ENCODE measurements around the gene KRT6A.
A peak's percentile ranks its signal among the peaks of the same experiment; 100 is the strongest.
"Not testable (repeated sequence)": the region's sequence is repeated elsewhere in the genome, so short reads cannot be mapped to it uniquely, and the experiment has no call there.

The KRT6A gene

DNA sequence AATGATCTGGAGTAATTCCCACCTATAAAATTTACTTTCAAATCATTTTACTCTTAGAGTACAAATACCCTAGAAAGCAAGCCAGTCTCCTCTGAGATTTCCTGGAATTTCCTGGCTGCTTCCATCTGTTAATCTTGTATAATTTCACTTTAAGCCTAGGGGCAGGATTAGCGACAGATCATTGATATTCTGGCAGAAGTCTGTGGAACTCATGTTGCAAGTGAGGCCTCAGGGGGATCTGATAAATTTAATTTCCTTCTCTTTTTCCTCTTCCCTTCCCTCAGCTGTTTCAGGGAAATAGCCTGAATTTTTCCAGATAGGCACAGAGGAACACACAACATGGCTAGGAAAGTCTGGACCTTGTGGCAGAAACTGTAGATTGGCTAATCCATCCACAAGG, 5.9 kb upstream of the KRT6A start:
- H3K4me1 ChIP-seq (ENCODE audit: control insufficient read depth, insufficient read depth, low read length) = peaks cover 19% of the 10 kb centered on the region
- no peak overlapping the region for H3K4me3 ChIP-seq (ENCODE audit: low read depth, low read length)
- H3K36me3 ChIP-seq (ENCODE audit: control insufficient read depth, insufficient read depth, low read length) = no peaks in the 10 kb centered on the region
- H3K27me3 ChIP-seq (ENCODE audit: control insufficient read depth, insufficient read depth, low read length) = no peaks in the 10 kb centered on the region
- H3K9me3 ChIP-seq (ENCODE audit: control insufficient read depth, insufficient read depth, low read length) = no peaks in the 10 kb centered on the region
- no peak overlapping the region for H3K27ac ChIP-seq (ENCODE audit: low read depth, low read length)
- H3K9ac ChIP-seq (ENCODE audit: low read depth, low read length) = no peak overlapping the region

DNA sequence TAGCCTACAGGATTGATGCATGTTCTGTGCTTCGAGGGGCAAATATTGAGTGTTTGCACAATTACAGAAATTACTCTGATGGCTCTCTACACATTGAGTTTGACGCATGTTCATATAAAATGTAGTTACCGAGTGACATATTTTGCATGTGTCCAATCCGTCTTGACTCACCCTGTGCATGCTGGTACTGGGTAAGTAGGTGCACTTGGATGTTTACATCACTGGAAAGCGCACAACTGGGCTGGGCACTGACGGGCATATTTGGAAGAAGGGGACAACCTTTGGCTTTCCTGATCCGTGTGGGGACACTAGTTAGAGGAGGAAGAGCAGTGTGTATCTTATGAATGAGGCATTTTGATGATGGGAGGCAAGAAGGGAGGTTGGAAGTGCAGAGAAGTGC, 4.9 kb upstream of the KRT6A start:
- Histone ChIP-seq H3K27ac (ENCODE audit: low read depth, low read length) (no peak overlapping the region), H3K9me3 (ENCODE audit: control insufficient read depth, insufficient read depth, low read length) (no peaks in the 10 kb centered on the region), H3K4me3 (ENCODE audit: low read depth, low read length) (no peak overlapping the region), H3K27me3 (ENCODE audit: control insufficient read depth, insufficient read depth, low read length) (no peaks in the 10 kb centered on the region), H3K4me1 (ENCODE audit: control insufficient read depth, insufficient read depth, low read length) (peaks cover 19% of the 10 kb centered on the region), H3K9ac (ENCODE audit: low read depth, low read length) (no peak overlapping the region), H3K36me3 (ENCODE audit: control insufficient read depth, insufficient read depth, low read length) (no peaks in the 10 kb centered on the region)

DNA sequence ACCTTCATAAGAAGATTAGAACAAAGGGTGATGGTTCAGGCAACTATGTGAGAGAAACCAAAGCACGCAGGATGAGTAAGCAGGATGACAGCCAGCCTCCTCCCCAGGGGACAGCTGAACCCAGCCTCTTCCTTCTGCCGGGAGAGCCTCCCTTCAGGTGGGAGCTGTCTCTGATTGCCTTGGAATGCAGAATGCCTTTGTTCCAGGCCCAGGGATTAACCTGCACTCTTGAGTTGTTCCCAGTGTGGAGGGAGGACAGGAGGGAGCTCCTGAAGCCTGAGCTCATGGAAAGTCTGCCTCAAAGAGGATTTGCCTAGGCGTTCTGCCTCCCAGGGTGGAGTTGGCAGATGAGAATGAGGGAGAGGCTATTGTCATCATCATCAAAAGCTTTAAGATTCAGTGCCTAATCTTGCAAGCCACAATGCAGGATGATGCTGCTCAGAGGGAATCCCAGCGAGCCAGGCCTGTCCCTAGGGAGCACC, 3.6 kb upstream of the KRT6A start:
- peak overlapping the region; percentile 89 for H3K27ac ChIP-seq (ENCODE audit: low read depth, low read length)
- H3K4me1 ChIP-seq (ENCODE audit: control insufficient read depth, insufficient read depth, low read length) = peaks cover 19% of the 10 kb centered on the region
- no peaks in the 10 kb centered on the region for H3K27me3 ChIP-seq (ENCODE audit: control insufficient read depth, insufficient read depth, low read length)
- H3K9me3 ChIP-seq (ENCODE audit: control insufficient read depth, insufficient read depth, low read length) = no peaks in the 10 kb centered on the region
- no peak overlapping the region for H3K4me3 ChIP-seq (ENCODE audit: low read depth, low read length)
- no peaks in the 10 kb centered on the region for H3K36me3 ChIP-seq (ENCODE audit: control insufficient read depth, insufficient read depth, low read length)
- no peak overlapping the region for H3K9ac ChIP-seq (ENCODE audit: low read depth, low read length)

DNA sequence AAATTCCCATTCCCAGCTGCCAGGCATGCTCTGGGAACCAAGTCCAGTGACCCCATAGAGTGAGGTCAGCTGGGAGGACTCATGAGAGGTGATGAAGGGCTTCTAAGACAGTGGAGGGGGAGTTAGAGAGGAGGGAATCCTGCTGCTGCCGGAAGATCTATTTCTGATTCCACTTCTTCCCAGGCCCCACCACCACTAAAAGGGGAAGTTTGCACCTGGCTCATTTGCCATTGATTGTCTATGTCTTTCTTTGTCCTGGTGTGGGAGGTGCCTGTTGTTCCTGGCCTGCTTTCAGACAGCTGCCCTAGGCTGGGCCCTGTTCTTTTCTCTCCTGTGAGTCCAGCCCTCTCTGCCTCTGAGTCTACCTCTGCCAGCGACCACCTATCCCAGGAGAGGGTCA, 3.0 kb upstream of the KRT6A start:
- no peak overlapping the region for H3K9ac ChIP-seq (ENCODE audit: low read depth, low read length)
- H3K9me3 ChIP-seq (ENCODE audit: control insufficient read depth, insufficient read depth, low read length) = no peaks in the 10 kb centered on the region
- H3K36me3 ChIP-seq (ENCODE audit: control insufficient read depth, insufficient read depth, low read length) = no peaks in the 10 kb centered on the region
- no peaks in the 10 kb centered on the region for H3K27me3 ChIP-seq (ENCODE audit: control insufficient read depth, insufficient read depth, low read length)
- peaks cover 19% of the 10 kb centered on the region for H3K4me1 ChIP-seq (ENCODE audit: control insufficient read depth, insufficient read depth, low read length)
- no peak overlapping the region for H3K4me3 ChIP-seq (ENCODE audit: low read depth, low read length)
- H3K27ac ChIP-seq (ENCODE audit: low read depth, low read length) = peak overlapping the region; percentile 89

DNA sequence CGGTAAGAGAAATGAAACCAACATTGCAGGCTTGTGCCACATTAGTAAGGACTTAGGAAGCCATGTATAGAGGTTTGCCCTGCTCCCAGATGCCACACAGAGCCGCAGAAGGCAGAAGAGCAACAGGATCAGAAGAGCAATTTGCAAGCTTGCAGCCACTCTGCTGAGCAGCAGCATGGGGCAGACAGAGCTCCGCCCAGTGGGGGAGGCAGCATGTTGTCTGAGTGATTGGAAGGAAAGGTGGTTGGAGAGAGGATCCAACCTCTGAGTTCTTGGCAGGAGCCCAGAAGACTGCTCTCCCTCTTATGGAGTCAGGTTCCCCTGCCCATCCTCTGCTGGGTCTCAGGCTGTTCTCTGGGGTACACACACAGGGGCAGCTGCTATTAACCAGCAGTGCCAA, 2.3 kb upstream of the KRT6A start:
- no peak overlapping the region for H3K4me3 ChIP-seq (ENCODE audit: low read depth, low read length)

DNA sequence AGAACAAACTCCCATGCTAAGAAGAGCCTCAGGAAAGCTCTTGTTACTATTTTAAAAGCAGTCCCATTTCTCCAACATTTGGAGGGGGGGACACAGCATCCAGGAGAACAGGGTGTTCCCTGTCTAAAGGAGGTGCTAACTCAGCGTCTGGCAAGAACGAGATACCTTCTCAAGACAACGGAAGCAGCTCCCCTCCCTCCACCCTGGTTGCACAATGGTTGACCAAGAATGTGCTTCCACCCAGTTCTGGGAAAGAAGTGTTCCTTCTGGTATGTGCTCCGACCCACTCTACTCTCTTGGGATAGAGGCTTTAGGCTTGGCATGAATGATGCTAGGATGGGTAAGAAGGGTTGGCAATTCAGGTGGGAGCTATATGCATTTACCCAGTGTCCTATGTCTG, 1.5 kb upstream of the KRT6A start:
- Histone ChIP-seq H3K4me3 (ENCODE audit: low read depth, low read length) (no peak overlapping the region), H3K27ac (ENCODE audit: low read depth, low read length) (no peak overlapping the region), H3K27me3 (ENCODE audit: control insufficient read depth, insufficient read depth, low read length) (no peaks in the 10 kb centered on the region), H3K36me3 (ENCODE audit: control insufficient read depth, insufficient read depth, low read length) (no peaks in the 10 kb centered on the region), H3K9ac (ENCODE audit: low read depth, low read length) (no peak overlapping the region), H3K9me3 (ENCODE audit: control insufficient read depth, insufficient read depth, low read length) (0 out of 2 replicates have a peak, but pooled peaks cover 2% of the 10 kb centered on the region), H3K4me1 (ENCODE audit: control insufficient read depth, insufficient read depth, low read length) (peaks cover 19% of the 10 kb centered on the region)

More for the DNA sequence above, 2.3 kb upstream of the KRT6A start:
- H3K4me1 ChIP-seq (ENCODE audit: control insufficient read depth, insufficient read depth, low read length) = peaks cover 19% of the 10 kb centered on the region
- no peaks in the 10 kb centered on the region for H3K36me3 ChIP-seq (ENCODE audit: control insufficient read depth, insufficient read depth, low read length)
- peak overlapping the region; percentile 89 for H3K27ac ChIP-seq (ENCODE audit: low read depth, low read length)
- no peaks in the 10 kb centered on the region for H3K27me3 ChIP-seq (ENCODE audit: control insufficient read depth, insufficient read depth, low read length)
- H3K9ac ChIP-seq (ENCODE audit: low read depth, low read length) = no peak overlapping the region
- H3K9me3 ChIP-seq (ENCODE audit: control insufficient read depth, insufficient read depth, low read length) = no peaks in the 10 kb centered on the region

DNA sequence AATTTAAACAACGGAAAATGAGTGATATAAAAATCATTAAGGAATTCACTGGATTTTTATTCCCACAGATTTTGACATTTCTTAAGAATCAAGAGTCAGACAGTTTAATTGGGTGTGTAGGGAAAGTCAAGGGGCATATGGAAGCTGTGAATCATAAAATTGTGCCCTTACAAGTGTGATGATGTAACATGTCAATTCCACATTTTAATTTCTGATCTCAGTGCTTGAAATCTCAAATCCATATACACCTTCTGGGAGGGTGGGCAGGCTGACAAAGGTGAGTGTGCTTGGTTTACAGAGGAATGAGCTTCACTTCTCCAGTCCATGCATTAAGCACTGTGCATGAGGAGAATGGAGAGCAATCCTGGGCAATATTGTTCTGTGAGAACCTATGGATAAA, 1.0 kb upstream of the KRT6A start:
- Histone ChIP-seq H3K36me3 (ENCODE audit: control insufficient read depth, insufficient read depth, low read length) (no peaks in the 10 kb centered on the region), H3K27ac (ENCODE audit: low read depth, low read length) (no peak overlapping the region), H3K9ac (ENCODE audit: low read depth, low read length) (no peak overlapping the region), H3K9me3 (ENCODE audit: control insufficient read depth, insufficient read depth, low read length) (0 out of 2 replicates have a peak, but pooled peaks cover 2% of the 10 kb centered on the region), H3K27me3 (ENCODE audit: control insufficient read depth, insufficient read depth, low read length) (no peaks in the 10 kb centered on the region), H3K4me1 (ENCODE audit: control insufficient read depth, insufficient read depth, low read length) (peaks cover 19% of the 10 kb centered on the region), H3K4me3 (ENCODE audit: low read depth, low read length) (no peak overlapping the region)

DNA sequence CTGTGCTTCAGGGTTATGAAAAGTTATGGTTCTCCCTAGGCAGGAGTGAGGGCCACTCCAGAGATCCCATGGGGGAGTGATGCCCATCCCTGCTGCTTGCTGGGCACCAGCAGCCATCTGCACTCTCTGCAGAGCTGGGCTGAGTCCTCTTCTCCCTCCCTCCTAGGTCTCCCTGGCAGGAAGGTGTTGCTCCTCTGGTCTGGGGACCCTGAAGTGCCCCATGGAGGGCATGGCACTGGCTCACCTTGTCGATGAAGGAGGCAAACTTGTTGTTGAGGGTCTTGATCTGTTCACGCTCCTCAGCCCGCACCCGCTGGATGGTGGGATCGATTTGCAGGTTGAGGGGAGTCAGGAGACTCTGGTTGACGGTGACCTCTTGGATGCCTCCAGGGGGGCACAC, 652 bp downstream of the KRT6A start:
- H3K4me1 ChIP-seq (ENCODE audit: control insufficient read depth, insufficient read depth, low read length) = peaks cover 19% of the 10 kb centered on the region
- H3K27me3 ChIP-seq (ENCODE audit: control insufficient read depth, insufficient read depth, low read length); H3K27ac ChIP-seq (ENCODE audit: low read depth, low read length); H3K9ac ChIP-seq (ENCODE audit: low read depth, low read length); H3K36me3 ChIP-seq (ENCODE audit: control insufficient read depth, insufficient read depth, low read length); H3K4me3 ChIP-seq (ENCODE audit: low read depth, low read length); H3K9me3 ChIP-seq (ENCODE audit: control insufficient read depth, insufficient read depth, low read length): not testable (repeated sequence)

DNA sequence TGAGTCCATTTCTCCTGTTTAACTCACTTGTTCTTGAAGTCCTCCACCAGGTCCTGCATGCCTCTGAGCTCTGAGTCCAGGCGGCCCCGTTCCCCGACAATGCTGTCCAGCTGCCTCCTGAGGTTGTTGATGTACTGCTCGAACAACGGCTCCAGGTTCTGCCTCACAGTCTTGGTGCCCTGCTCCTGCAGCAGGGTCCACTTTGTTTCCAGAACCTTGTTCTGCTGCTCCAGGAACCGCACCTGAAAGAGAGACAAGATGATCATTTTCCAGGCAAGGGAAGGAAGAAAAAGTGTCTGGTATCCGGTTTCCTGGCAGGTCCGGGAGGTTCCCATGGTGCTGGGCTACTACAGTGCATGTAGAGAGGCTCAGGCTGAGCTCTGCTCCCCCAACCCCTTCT, 1.6 kb downstream of the KRT6A start:
- H3K36me3 ChIP-seq (ENCODE audit: control insufficient read depth, insufficient read depth, low read length); H3K27me3 ChIP-seq (ENCODE audit: control insufficient read depth, insufficient read depth, low read length); H3K4me3 ChIP-seq (ENCODE audit: low read depth, low read length); H3K9me3 ChIP-seq (ENCODE audit: control insufficient read depth, insufficient read depth, low read length); H3K9ac ChIP-seq (ENCODE audit: low read depth, low read length); H3K27ac ChIP-seq (ENCODE audit: low read depth, low read length): not testable (repeated sequence)
- peaks cover 14% of the 10 kb centered on the region for H3K4me1 ChIP-seq (ENCODE audit: control insufficient read depth, insufficient read depth, low read length)

DNA sequence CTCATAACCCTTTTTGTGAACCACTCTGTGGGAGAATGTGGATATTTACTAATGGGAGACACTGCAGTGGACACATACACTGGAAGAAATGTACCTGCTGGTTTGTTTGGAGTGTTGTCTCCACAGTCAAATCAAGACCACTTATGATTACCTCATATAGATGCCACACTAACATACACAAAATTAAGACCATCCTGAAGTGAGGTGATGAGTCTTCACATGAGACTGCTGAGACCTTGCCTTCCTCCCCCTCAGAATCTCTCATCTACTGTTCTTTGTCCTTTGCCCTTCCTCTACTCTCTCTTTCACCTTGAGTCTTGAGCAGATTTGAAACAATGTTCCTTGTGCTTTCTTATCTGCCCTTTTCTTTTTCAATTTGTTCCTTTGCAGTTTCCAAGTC, 4.3 kb downstream of the KRT6A start:
- no peak overlapping the region for H3K9ac ChIP-seq (ENCODE audit: low read depth, low read length)
- 0 out of 2 replicates have a peak, but pooled peaks cover 5% of the 10 kb centered on the region for H3K9me3 ChIP-seq (ENCODE audit: control insufficient read depth, insufficient read depth, low read length)
- H3K4me1 ChIP-seq (ENCODE audit: control insufficient read depth, insufficient read depth, low read length) = no peaks in the 10 kb centered on the region
- H3K27ac ChIP-seq (ENCODE audit: low read depth, low read length) = no peak overlapping the region
- no peaks in the 10 kb centered on the region for H3K36me3 ChIP-seq (ENCODE audit: control insufficient read depth, insufficient read depth, low read length)
- no peaks in the 10 kb centered on the region for H3K27me3 ChIP-seq (ENCODE audit: control insufficient read depth, insufficient read depth, low read length)
- H3K4me3 ChIP-seq (ENCODE audit: low read depth, low read length) = no peak overlapping the region

DNA sequence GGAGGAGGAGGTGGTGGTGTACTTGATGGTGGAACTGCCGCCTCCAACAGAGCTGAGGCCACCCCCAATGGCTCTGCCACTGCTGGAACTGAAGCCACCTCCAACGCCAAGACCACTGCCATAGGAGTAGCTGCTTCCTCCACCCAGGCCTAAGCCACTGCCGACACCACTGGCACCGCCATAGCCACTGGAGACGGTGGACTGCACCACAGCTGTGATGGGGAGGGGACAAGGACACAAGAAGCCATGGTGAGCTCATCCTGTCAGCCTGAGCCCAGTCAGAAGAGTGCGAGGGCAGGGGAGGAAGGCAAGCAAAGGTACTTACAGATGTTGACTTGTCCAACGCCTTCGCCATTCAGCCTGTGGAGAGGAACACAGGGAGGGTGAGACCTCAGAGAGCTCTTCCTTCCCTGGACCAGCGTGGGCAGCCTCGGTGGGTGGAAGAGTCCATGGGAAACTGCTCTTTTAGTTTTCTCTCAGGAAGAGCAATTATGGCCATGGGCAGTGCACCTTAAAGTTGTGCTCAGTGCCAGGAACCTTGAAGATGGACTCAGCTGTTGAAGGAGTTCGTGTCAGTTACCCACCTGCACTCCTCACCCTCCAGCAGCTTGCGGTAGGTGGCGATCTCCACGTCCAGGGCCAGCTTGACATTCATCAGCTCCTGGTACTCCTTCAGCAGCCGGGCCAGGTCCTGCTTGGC, 5.2 kb downstream of the KRT6A start:
- not testable (repeated sequence) for H3K4me1 ChIP-seq (ENCODE audit: control insufficient read depth, insufficient read depth, low read length); H3K27ac ChIP-seq (ENCODE audit: low read depth, low read length); H3K4me3 ChIP-seq (ENCODE audit: low read depth, low read length); H3K9me3 ChIP-seq (ENCODE audit: control insufficient read depth, insufficient read depth, low read length); H3K9ac ChIP-seq (ENCODE audit: low read depth, low read length); H3K36me3 ChIP-seq (ENCODE audit: control insufficient read depth, insufficient read depth, low read length); H3K27me3 ChIP-seq (ENCODE audit: control insufficient read depth, insufficient read depth, low read length)
